Measurements from ENCODE around the gene ASPHD2.

GRCh38 chr22:26462641-26463040 is 33.6 kb downstream of the ASPHD2 start:
- TF ChIP-seq CTCF (conservative IDR thresholded peaks at IDR 0.05), result no peak
- TF ChIP-seq EZH2 (IDR thresholded peaks at IDR 0.05; ENCODE audit: low read depth), result no peak

Measured in PC-9 (cell line).